ENCODE measurements around the gene FGF9.

FGF9 gene

GRCh38 chr13:21670006-21670882 is 629 bp upstream of the FGF9 start:
- no peaks in the 10 kb centered on the region for H3K36me3 ChIP-seq (replicated peaks)
- H3K27me3 ChIP-seq (ENCODE audit: low read depth): peaks cover 20% of the 10 kb centered on the region
- in situ Hi-C loops (cut with MboI; ENCODE audit: low sequenced_read_pairs): no loop called here
- no peaks in the 10 kb centered on the region for H3K9me3 ChIP-seq
- peak; percentile 56 to 75 for DNase-seq (ENCODE audit: low spot score in 2 of 2)
- peak overlapping the region; percentile 41 for H3K4me3 ChIP-seq
- H3K4me1 ChIP-seq: 0 out of 2 replicates have a peak, but pooled peaks cover 5% of the 10 kb centered on the region

GRCh38 chr13:21671620-21672286 is 880 bp downstream of the FGF9 start:
- H3K4me3 ChIP-seq: no peak overlapping the region

GRCh38 chr13:21672287-21672680 is 1.4 kb downstream of the FGF9 start:
- in situ Hi-C loops (cut with MboI; ENCODE audit: low sequenced_read_pairs): no loop called here
- Histone ChIP-seq H3K36me3 (replicated peaks) (no peaks in the 10 kb centered on the region), H3K4me3 (no peak overlapping the region), H3K27me3 (ENCODE audit: low read depth) (peaks cover 26% of the 10 kb centered on the region), H3K9me3 (no peaks in the 10 kb centered on the region), H3K4me1 (0 out of 2 replicates have a peak, but pooled peaks cover 5% of the 10 kb centered on the region)
- DNase-seq (ENCODE audit: low spot score in 2 of 2): no peak

More at GRCh38 chr13:21671620-21672286, 880 bp downstream of the FGF9 start:
- Histone ChIP-seq H3K36me3 (replicated peaks) (no peaks in the 10 kb centered on the region), H3K27me3 (ENCODE audit: low read depth) (peaks cover 26% of the 10 kb centered on the region), H3K9me3 (no peaks in the 10 kb centered on the region), H3K4me1 (0 out of 2 replicates have a peak, but pooled peaks cover 5% of the 10 kb centered on the region)
- DNase-seq (ENCODE audit: low spot score in 2 of 2): no peak
- in situ Hi-C loops (cut with MboI; ENCODE audit: low sequenced_read_pairs): no loop called here

- Histone ChIP-seq H3K36me3 (replicated peaks) (no peaks in the 10 kb centered on the region), H3K4me1 (0 out of 2 replicates have a peak, but pooled peaks cover 5% of the 10 kb centered on the region), H3K9me3 (no peaks in the 10 kb centered on the region), H3K4me3 (peak overlapping the region; percentile 38), H3K27me3 (ENCODE audit: low read depth) (peaks cover 26% of the 10 kb centered on the region)
- in situ Hi-C loops (cut with MboI; ENCODE audit: low sequenced_read_pairs): no loop called here
- DNase-seq (ENCODE audit: low spot score in 2 of 2): no peak
Measured at GRCh38 chr13:21672796-21673538, 2.1 kb downstream of the FGF9 start.

GRCh38 chr13:21673539-21673788 is 2.6 kb downstream of the FGF9 start:
- 0 out of 2 replicates have a peak, but pooled peaks cover 5% of the 10 kb centered on the region for H3K4me1 ChIP-seq
- H3K4me3 ChIP-seq: peak overlapping the region; percentile 38
- H3K36me3 ChIP-seq (replicated peaks): no peaks in the 10 kb centered on the region
- H3K9me3 ChIP-seq: no peaks in the 10 kb centered on the region
- peaks cover 30% of the 10 kb centered on the region for H3K27me3 ChIP-seq (ENCODE audit: low read depth)
- no peak for DNase-seq (ENCODE audit: low spot score in 2 of 2)
- in situ Hi-C loops (cut with MboI; ENCODE audit: low sequenced_read_pairs): no loop called here

- DNase-seq (ENCODE audit: low spot score in 2 of 2): peak; percentile 36 to 70
Measured at GRCh38 chr13:21673789-21674489, 3.1 kb downstream of the FGF9 start.

GRCh38 chr13:21674490-21675009 is 3.7 kb downstream of the FGF9 start:
- H3K4me3 ChIP-seq: peak overlapping the region; percentile 38
- peak in 1 of 2 experiments; percentile 29 for DNase-seq (ENCODE audit: low spot score in 2 of 2)
- no peaks in the 10 kb centered on the region for H3K36me3 ChIP-seq (replicated peaks)
- in situ Hi-C loops (cut with MboI; ENCODE audit: low sequenced_read_pairs): no loop called here
- H3K4me1 ChIP-seq: 0 out of 2 replicates have a peak, but pooled peaks cover 5% of the 10 kb centered on the region
- H3K9me3 ChIP-seq: no peaks in the 10 kb centered on the region
- peaks cover 30% of the 10 kb centered on the region for H3K27me3 ChIP-seq (ENCODE audit: low read depth)

More at GRCh38 chr13:21673789-21674489, 3.1 kb downstream of the FGF9 start:
- H3K4me1 ChIP-seq: 0 out of 2 replicates have a peak, but pooled peaks cover 5% of the 10 kb centered on the region
- peak overlapping the region; percentile 38 for H3K4me3 ChIP-seq
- H3K27me3 ChIP-seq (ENCODE audit: low read depth): peaks cover 30% of the 10 kb centered on the region
- in situ Hi-C loops (cut with MboI; ENCODE audit: low sequenced_read_pairs): no loop called here
- no peaks in the 10 kb centered on the region for H3K36me3 ChIP-seq (replicated peaks)
- no peaks in the 10 kb centered on the region for H3K9me3 ChIP-seq

- Histone ChIP-seq H3K4me1 (0 out of 2 replicates have a peak, but pooled peaks cover 5% of the 10 kb centered on the region), H3K36me3 (replicated peaks) (no peaks in the 10 kb centered on the region), H3K4me3 (peak overlapping the region; percentile 38), H3K27me3 (ENCODE audit: low read depth) (peaks cover 30% of the 10 kb centered on the region), H3K9me3 (no peaks in the 10 kb centered on the region)
- in situ Hi-C loops (cut with MboI; ENCODE audit: low sequenced_read_pairs): no loop called here
- DNase-seq (ENCODE audit: low spot score in 2 of 2): peak; percentile 5 to 48
Measured at GRCh38 chr13:21675095-21675991, 4.5 kb downstream of the FGF9 start.

GRCh38 chr13:21676611-21677021 is 5.7 kb downstream of the FGF9 start:
- Histone ChIP-seq H3K9me3 (no peaks in the 10 kb centered on the region), H3K36me3 (replicated peaks) (no peaks in the 10 kb centered on the region), H3K4me1 (no peaks in the 10 kb centered on the region), H3K27me3 (ENCODE audit: low read depth) (peaks cover 24% of the 10 kb centered on the region), H3K4me3 (no peak overlapping the region)
- in situ Hi-C loops (cut with MboI; ENCODE audit: low sequenced_read_pairs): no loop called here
- peak in 1 of 2 experiments; percentile 17 for DNase-seq (ENCODE audit: low spot score in 2 of 2)

- peaks cover 18% of the 10 kb centered on the region for H3K27me3 ChIP-seq (ENCODE audit: low read depth)
- DNase-seq (ENCODE audit: low spot score in 2 of 2): no peak
- H3K9me3 ChIP-seq: no peaks in the 10 kb centered on the region
- no peak overlapping the region for H3K4me3 ChIP-seq
- H3K4me1 ChIP-seq: no peaks in the 10 kb centered on the region
- H3K36me3 ChIP-seq (replicated peaks): no peaks in the 10 kb centered on the region
- in situ Hi-C loops (cut with MboI; ENCODE audit: low sequenced_read_pairs): no loop called here
Measured at GRCh38 chr13:21677075-21677623, 6.3 kb downstream of the FGF9 start.

GRCh38 chr13:21683034-21683733 is 12.3 kb downstream of the FGF9 start:
- Histone ChIP-seq H3K36me3 (replicated peaks) (no peaks in the 10 kb centered on the region), H3K4me1 (no peaks in the 10 kb centered on the region), H3K27me3 (ENCODE audit: low read depth) (peaks cover 2% of the 10 kb centered on the region; the same call in 1 of the 2 replicates), H3K9me3 (no peaks in the 10 kb centered on the region), H3K4me3 (no peak overlapping the region)
- in situ Hi-C loops (cut with MboI; ENCODE audit: low sequenced_read_pairs): no loop called here
- DNase-seq (ENCODE audit: low spot score in 2 of 2): no peak

Data from HAP-1 (cell line).